Keratinocyte (primary cell): ENCODE results near the gene RIC1. TPM values are rescaled to one million over a fixed set of nuclear protein-coding genes. Genes with fewer than 3 reads are reported as not detected.
"Not testable (repeated sequence)": the region's sequence is repeated elsewhere in the genome, so short reads cannot be mapped to it uniquely, and the experiment has no call there.

Source experiments
- DNase-seq: peaks from one replicate; pipeline ENCODE4 v3.0.0-alpha.2; 2011; ENCODE audit warnings: low read depth, missing footprints, low spot score
- FAIRE-seq: peaks from 2 replicates; lab custom pipeline; 2011; peaks lifted over from hg19 to GRCh38; lab: Jason Lieb, UNC
- H2AFZ ChIP-seq: 2 replicates; pipeline ENCODE4 v1.6.0; 2012; ENCODE audit warnings: low read length, control low read depth, inconsistent platforms; ENCODE audit not compliant: control insufficient read depth
- H3K27ac ChIP-seq: 2 replicates; pipeline ENCODE4 v1.5.1; 2011; ENCODE audit warnings: low read length; ENCODE audit not compliant: control insufficient read depth, insufficient read depth
- H3K27me3 ChIP-seq: 3 replicates; pipeline ENCODE4 v1.6.0; 2011; ENCODE audit warnings: low read length; ENCODE audit not compliant: control insufficient read depth, insufficient read depth; ENCODE audit errors: extremely low read depth
- H3K36me3 ChIP-seq, 2 experiments: 2 replicates in 1 of 2; 3 replicates in 1 of 2; pipeline ENCODE4 v1.5.1; 2011; ENCODE audit warnings: low read length in 2 of 2, mild to moderate bottlenecking in 1 of 2; ENCODE audit not compliant: control insufficient read depth in 2 of 2, insufficient read depth in 2 of 2; ENCODE audit errors: extremely low read depth in 1 of 2
- H3K4me1 ChIP-seq: 3 replicates; pipeline ENCODE4 v1.5.1; 2011; ENCODE audit warnings: low read length; ENCODE audit not compliant: control insufficient read depth, insufficient read depth; ENCODE audit errors: extremely low read depth
- H3K4me2 ChIP-seq: 3 replicates; pipeline ENCODE4 v1.6.0; 2011; ENCODE audit warnings: low read depth, low read length; ENCODE audit not compliant: control insufficient read depth, insufficient read depth; ENCODE audit errors: extremely low read depth
- H3K4me3 ChIP-seq, 3 experiments: fragments of 200-600 bp in 1 of 3; sonication (generic) in 1 of 3; 2 replicates in 2 of 3; 3 replicates in 1 of 3; pipeline ENCODE4 v1.5.1; 2011 to 2016; ENCODE audit warnings: low read length in 3 of 3, mild to moderate bottlenecking in 3 of 3, control low read depth in 2 of 3, inconsistent platforms in 1 of 3, low read depth in 1 of 3, mixed read lengths in 1 of 3, mixed run types in 1 of 3, moderate library complexity in 1 of 3; ENCODE audit not compliant: control insufficient read depth in 2 of 3, insufficient read depth in 2 of 3; ENCODE audit errors: extremely low read depth in 1 of 3
- H3K79me2 ChIP-seq: 2 replicates; pipeline ENCODE4 v1.6.0; 2012; ENCODE audit warnings: low read length; ENCODE audit not compliant: control insufficient read depth, insufficient read depth
- H3K9ac ChIP-seq: 3 replicates; pipeline ENCODE4 v1.6.0; 2011; ENCODE audit warnings: low read length; ENCODE audit not compliant: control insufficient read depth, insufficient read depth; ENCODE audit errors: extremely low read depth
- H3K9me1 ChIP-seq: 3 replicates; pipeline ENCODE4 v1.6.0; 2011; ENCODE audit warnings: low read length; ENCODE audit not compliant: control insufficient read depth, insufficient read depth; ENCODE audit errors: extremely low read depth
- H3K9me3 ChIP-seq: 2 replicates; pipeline ENCODE4 v1.5.1; 2012; ENCODE audit warnings: low read depth, low read length; ENCODE audit not compliant: control insufficient read depth
- H4K20me1 ChIP-seq: 3 replicates; pipeline ENCODE4 v1.6.0; 2011; ENCODE audit warnings: low read length; ENCODE audit not compliant: control insufficient read depth, insufficient read depth; ENCODE audit errors: extremely low read depth
- EZH2 ChIP-seq: IDR thresholded peaks from one replicate; pipeline ENCODE4 v1.6.1; 2012; ENCODE audit warnings: inconsistent platforms, mild to moderate bottlenecking, low read length, moderate library complexity
- dilution Hi-C: fragments of 300-500 bp; cut with MboI; formaldehyde crosslinking; loops from one replicate; pipeline ENCODE4 v1.7.0; 2020; ENCODE audit warnings: low sequenced_read_pairs; ENCODE audit not compliant: extremely low pct_ligation_motif_present
- polyA plus RNA-seq, 5 experiments: library from polyadenylated mRNA; depleted of rRNA in 3 of 5; stranded (reverse) in 3 of 5; stranded (forward) in 1 of 5; unstranded in 1 of 5; fragments of >200 nt; gene quantifications; 1 replicate in 1 of 5; 2 replicates in 3 of 5; 3 replicates in 1 of 5; pipeline versions ENCODE4 v1.2.1 to v1.2.3, GENCODE V29; 2011 to 2012; ENCODE audit warnings: missing spikeins in 2 of 5, low read depth in 1 of 5, low replicate concordance in 1 of 5
- TF ChIP-seq, protein P1 (sequence below), 3 experiments: IDR thresholded peaks in 1 of 3; conservative IDR thresholded peaks in 1 of 3; optimal IDR thresholded peaks in 1 of 3; 2 replicates in 2 of 3; 3 replicates in 1 of 3; pipeline versions ENCODE3 to v1.5.1; 2011; ENCODE audit warnings: low read length in 3 of 3, mild to moderate bottlenecking in 3 of 3, moderate library complexity in 2 of 3, control low read depth in 1 of 3, inconsistent platforms in 1 of 3; ENCODE audit not compliant: insufficient read depth in 2 of 3; ENCODE audit errors: extremely low read depth in 1 of 3

The RIC1 gene
- polyA plus RNA-seq, 1 donor (not counting 4 experiments of a cell fraction or from before 2014, with no cell fraction given): 20.5 TPM

DNA sequence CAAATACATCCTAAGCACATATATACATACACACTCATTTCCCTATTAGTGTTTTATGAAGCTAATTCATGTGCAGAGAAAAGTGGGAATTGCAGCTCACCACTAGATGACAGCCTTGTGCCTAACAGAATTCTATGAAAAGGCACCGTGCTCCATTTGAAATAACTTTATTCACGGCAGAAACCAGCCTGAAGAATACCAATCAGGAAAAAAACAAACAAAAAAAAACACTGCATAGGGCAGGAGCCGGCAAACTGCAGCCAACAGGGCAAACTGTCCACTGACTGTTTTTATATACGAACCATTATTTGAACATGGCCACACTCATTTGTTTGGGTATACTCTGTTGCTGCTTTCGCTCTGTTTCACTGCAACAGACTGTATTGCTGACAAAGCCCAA lies 170.4 kb downstream of the RIC1 start:
- FAIRE-seq: no peak

DNA sequence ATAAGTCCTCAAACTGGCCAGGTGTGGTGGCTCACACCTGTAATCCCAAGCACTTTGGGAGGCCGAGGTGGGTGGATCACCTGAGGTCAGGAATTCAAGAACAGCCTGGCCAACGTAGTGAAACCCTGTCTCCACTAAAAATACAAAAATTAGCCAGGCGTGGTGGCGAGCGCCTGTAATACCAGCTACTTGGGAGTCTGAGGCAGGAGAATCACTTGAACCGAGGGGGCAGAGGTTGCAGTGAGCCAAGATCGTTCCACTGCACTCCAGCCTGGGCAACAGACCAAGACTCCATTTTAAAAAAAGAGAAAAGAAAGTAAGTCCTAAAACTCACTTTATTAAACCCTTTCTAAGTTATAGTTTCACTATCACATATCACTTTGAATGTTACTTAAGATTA lies 171.5 kb downstream of the RIC1 start:
- H3K9me3 ChIP-seq, H3K9me1 ChIP-seq, H3K4me1 ChIP-seq, H3K9ac ChIP-seq, H3K36me3 ChIP-seq, H3K79me2 ChIP-seq, DNase-seq, H3K4me2 ChIP-seq, H2AFZ ChIP-seq, H4K20me1 ChIP-seq, H3K27me3 ChIP-seq, FAIRE-seq, H3K4me3 ChIP-seq, dilution Hi-C loops, H3K27ac ChIP-seq: not testable (repeated sequence)

More for the DNA sequence above, 170.4 kb downstream of the RIC1 start:
- Histone ChIP-seq H3K9ac (no peak overlapping the region), H2AFZ (peak overlapping the region; percentile 23), H4K20me1 (no peaks in the 10 kb centered on the region), H3K9me1 (no peaks in the 10 kb centered on the region), H3K4me3 (peak overlapping the region in 1 of 3 experiments; percentile 7), H3K4me2 (peak overlapping the region; percentile 34), H3K9me3 (no peaks in the 10 kb centered on the region), H3K36me3 (peaks cover 0 to 1% of the 10 kb centered on the region in 2 experiments), H3K27me3 (no peaks in the 10 kb centered on the region), H3K27ac (no peak overlapping the region), H3K4me1 (no peaks in the 10 kb centered on the region), H3K79me2 (no peaks in the 10 kb centered on the region)
- TF ChIP-seq, protein P1, sequence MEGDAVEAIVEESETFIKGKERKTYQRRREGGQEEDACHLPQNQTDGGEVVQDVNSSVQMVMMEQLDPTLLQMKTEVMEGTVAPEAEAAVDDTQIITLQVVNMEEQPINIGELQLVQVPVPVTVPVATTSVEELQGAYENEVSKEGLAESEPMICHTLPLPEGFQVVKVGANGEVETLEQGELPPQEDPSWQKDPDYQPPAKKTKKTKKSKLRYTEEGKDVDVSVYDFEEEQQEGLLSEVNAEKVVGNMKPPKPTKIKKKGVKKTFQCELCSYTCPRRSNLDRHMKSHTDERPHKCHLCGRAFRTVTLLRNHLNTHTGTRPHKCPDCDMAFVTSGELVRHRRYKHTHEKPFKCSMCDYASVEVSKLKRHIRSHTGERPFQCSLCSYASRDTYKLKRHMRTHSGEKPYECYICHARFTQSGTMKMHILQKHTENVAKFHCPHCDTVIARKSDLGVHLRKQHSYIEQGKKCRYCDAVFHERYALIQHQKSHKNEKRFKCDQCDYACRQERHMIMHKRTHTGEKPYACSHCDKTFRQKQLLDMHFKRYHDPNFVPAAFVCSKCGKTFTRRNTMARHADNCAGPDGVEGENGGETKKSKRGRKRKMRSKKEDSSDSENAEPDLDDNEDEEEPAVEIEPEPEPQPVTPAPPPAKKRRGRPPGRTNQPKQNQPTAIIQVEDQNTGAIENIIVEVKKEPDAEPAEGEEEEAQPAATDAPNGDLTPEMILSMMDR (optimal IDR thresholded peaks at IDR 0.05 in 1 of 3, IDR thresholded peaks at IDR 0.05 in 1 of 3, conservative IDR thresholded peaks at IDR 0.05 in 1 of 3; ENCODE audit: extremely low read depth in 1 of 3, insufficient read depth in 2 of 3, low read length in 3 of 3): peak; percentile 58 to 77 (median 71)
- no peak for TF ChIP-seq EZH2
- DNase-seq: no peak
- dilution Hi-C loops: no loop called here
